ENCODE results near the gene TAS2R5.

The TAS2R5 gene

DNA sequence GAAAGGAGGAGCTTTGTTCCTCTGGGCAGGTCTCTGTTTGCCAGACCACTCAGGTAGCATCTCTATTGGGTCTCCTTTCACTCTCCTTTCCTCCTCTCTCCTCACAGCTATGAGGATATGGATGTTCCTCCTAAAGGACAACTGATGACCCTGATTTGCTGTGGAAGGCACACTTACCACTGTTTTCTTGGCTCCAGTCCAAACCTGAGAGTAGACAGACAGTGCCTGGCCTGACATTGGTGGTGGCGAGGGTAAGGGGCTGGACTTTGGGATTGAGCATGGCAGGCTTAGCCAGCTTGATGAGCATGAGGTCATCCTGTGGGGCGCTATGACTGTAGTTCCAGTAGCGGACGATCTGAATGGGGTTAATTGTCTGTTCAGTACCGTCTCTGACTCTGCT lies 47.7 kb downstream of the TAS2R5 start:
- no peak for DNase-seq
- Mint-ChIP-seq H3K36me3 (ENCODE audit: low read depth) (no peaks in the 10 kb centered on the region), H3K27ac (no peak overlapping the region), H3K9me3 (no peaks in the 10 kb centered on the region), H3K27me3 (no peaks in the 10 kb centered on the region), H3K4me1 (ENCODE audit: low read depth) (no peaks in the 10 kb centered on the region), H3K4me3 (no peak overlapping the region)

DNA sequence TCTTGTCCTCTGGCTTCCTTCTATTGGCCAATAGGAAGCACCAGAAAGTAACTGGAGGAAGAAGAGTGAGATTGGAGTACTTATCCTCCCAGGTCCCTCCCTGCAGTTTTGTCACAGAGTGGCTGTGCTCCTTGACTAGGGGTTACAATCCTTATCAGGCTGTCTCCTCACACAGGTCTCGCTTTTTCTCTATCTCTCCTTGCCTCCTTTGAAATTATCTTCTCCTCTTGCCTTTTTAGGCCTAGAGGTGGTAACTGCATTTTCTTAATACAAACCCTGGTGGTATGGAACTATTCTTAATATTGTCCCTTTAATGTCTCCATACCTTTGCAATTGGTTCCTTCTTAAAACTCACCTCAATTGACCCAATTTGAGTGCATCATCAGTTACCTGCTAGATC lies 48.6 kb downstream of the TAS2R5 start:
- H3K36me3 Mint-ChIP-seq (ENCODE audit: low read depth), result no peaks in the 10 kb centered on the region
- H3K4me3 Mint-ChIP-seq, result no peak overlapping the region
- no peak overlapping the region for H3K27ac Mint-ChIP-seq
- H3K4me1 Mint-ChIP-seq (ENCODE audit: low read depth), result no peaks in the 10 kb centered on the region
- no peak for DNase-seq
- H3K9me3 Mint-ChIP-seq, result no peaks in the 10 kb centered on the region
- no peaks in the 10 kb centered on the region for H3K27me3 Mint-ChIP-seq

DNA sequence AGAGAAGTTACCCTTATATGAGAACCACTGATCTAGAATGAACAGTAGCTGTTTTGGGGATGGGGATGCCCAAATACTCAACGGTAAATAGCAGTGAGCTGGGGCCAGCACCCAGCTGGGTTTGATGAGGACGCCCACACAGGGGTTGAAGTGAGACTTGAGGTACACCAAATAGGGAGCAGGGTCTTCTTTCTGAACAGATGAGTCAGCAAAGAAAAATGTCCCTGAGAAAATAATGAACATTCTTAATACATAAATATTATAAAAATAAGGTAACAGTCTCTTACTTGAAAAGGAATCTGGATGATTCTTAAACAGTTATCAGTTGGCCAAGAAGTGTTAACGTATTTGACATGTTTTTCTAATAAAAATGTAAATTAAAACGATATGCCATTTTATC lies 49.2 kb downstream of the TAS2R5 start:
- no peak for DNase-seq
- H3K36me3 Mint-ChIP-seq (ENCODE audit: low read depth), result no peaks in the 10 kb centered on the region
- no peak overlapping the region for H3K4me3 Mint-ChIP-seq
- no peaks in the 10 kb centered on the region for H3K9me3 Mint-ChIP-seq
- H3K4me1 Mint-ChIP-seq (ENCODE audit: low read depth), result no peaks in the 10 kb centered on the region
- H3K27me3 Mint-ChIP-seq, result no peaks in the 10 kb centered on the region
- H3K27ac Mint-ChIP-seq, result no peak overlapping the region

- no peak for DNase-seq
- Mint-ChIP-seq H3K4me1 (ENCODE audit: low read depth) (no peaks in the 10 kb centered on the region), H3K4me3 (no peak overlapping the region), H3K9me3 (no peaks in the 10 kb centered on the region), H3K27me3 (no peaks in the 10 kb centered on the region), H3K36me3 (ENCODE audit: low read depth) (no peaks in the 10 kb centered on the region), H3K27ac (no peak overlapping the region)
These were observed 50.7 kb downstream of the TAS2R5 start for GRCh38 chr7:141840708-141841107.
